ENCODE results near the gene MAPK4.

- TF ChIP-seq CTCF (conservative IDR thresholded peaks at IDR 0.05) = no peak
- no peak for TF ChIP-seq ZFX (IDR thresholded peaks at IDR 0.05)
Measured at GRCh38 chr18:50694147-50694546, 134.3 kb downstream of the MAPK4 start.

Data from C4-2B (cell line).